Peyer's patch (tissue), 4 donors: ENCODE measurements around the gene SARNP.

Experiments used
- POLR2A ChIP-seq, 2 donors: fragments of 450-650 bp; IDR thresholded peaks; one replicate each; pipeline ENCODE4 v1.5.1; 2017; ENCODE audit warnings: antibody characterized with exemption in 2 of 2, mild to moderate bottlenecking in 2 of 2, moderate library complexity in 2 of 2
- TF ChIP-seq, protein P1 (sequence below), 6 experiments: fragments of 450-650 bp in 4 of 6; fragments of 200-600 bp in 2 of 6; sonication (generic) in 1 of 6; IDR thresholded peaks; one replicate each; pipeline ENCODE4 v1.5.1; 2017 to 2019; ENCODE audit warnings: antibody characterized with exemption in 6 of 6, mild to moderate bottlenecking in 3 of 6, moderate library complexity in 1 of 6

DNA sequence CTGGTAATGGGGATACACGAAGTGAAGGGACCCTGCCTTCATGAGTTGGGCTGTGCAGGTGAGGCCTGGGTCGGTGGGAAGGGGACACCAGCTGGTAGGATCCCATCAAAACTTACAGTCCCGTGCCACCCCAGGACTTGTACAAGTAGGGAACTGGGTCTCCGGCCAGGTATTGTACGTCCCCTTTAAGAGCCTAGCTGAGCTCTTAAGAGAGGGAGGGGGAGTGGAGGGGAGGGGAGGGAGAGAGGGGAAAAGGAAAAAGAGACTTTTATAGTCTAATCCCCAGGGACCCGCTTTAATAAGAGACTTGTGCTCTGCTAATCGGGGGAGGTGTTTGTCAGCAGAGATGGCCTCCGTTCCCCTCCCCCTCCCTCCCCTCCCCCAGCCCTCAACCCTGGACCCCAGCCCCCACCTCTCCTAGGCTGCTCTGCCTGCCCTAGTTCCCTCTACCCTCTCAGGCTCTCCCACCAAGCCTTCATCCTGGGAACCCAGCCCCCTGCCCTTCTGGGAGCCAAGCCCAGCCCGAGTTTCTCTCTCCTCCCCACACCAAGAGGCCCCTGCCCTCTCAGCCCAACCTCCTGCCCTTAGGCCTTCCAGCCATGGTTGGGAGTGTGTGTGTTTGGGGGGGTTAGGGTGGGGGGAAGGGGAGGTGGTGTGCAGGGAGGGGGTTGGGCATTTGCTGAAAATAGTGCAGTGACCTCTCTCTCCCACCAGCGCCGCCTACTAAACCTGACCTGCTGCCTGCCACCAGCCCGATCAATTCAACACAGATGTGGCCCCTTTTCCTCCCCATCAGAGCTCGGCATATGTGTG, 72.0 kb downstream of the SARNP start:
- TF ChIP-seq, protein P1, sequence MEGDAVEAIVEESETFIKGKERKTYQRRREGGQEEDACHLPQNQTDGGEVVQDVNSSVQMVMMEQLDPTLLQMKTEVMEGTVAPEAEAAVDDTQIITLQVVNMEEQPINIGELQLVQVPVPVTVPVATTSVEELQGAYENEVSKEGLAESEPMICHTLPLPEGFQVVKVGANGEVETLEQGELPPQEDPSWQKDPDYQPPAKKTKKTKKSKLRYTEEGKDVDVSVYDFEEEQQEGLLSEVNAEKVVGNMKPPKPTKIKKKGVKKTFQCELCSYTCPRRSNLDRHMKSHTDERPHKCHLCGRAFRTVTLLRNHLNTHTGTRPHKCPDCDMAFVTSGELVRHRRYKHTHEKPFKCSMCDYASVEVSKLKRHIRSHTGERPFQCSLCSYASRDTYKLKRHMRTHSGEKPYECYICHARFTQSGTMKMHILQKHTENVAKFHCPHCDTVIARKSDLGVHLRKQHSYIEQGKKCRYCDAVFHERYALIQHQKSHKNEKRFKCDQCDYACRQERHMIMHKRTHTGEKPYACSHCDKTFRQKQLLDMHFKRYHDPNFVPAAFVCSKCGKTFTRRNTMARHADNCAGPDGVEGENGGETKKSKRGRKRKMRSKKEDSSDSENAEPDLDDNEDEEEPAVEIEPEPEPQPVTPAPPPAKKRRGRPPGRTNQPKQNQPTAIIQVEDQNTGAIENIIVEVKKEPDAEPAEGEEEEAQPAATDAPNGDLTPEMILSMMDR (IDR thresholded peaks at IDR 0.05) = no peak
- no peak for TF ChIP-seq POLR2A (IDR thresholded peaks at IDR 0.05)
